Occipital lobe (tissue), 2 donors: ENCODE results near the gene LGALS13. TPM values are rescaled to one million over a fixed set of nuclear protein-coding genes. Genes with fewer than 3 reads are reported as not detected.

ENCODE experiments used
- DNase-seq: peaks from one replicate; lab custom pipeline; 2025; lab: John Stamatoyannopoulos, UW
- total RNA-seq: library from RNA; depleted of rRNA; stranded (reverse); fragments of >200 nt; gene quantifications from one replicate; pipeline ENCODE4 v1.2.3, GENCODE V29; 2014

Gene LGALS13
- total RNA-seq, result not detected

GRCh38 chr19:39602224-39602623 is at the start of gene LGALS13:
Gene LGALS13 (plus strand): TSS chr19:39602524. CDS start chr19:39602569, 45 bp downstream.
- DNase-seq, result no peak

DNA sequence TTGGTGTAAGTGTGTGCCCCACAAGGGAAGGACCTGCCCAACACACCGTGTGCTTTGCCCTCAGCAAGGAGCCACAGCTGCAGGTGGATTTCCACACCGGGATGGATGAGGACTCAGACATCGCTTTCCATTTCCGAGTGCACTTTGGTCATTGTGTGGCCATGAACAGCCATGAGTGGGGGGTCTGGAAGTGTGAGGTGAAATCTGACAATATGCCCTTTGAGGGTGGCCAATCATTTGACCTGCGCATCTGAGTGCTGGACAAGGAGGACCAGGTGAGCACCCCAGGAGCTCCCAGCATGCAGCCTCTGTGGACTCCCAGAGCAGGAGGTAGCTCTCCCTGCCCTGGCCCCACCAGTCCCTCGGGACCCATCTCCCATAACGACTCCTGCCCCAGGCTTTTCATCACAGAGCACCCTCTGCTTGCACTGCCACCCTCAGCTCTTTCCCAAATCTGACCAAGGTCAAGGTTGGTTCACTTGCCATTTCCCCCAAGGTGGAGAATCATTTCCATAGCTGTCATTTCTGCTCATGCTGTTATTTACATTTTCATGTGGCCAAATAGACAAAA is 49.2 kb upstream of the LGALS13 start:
- no peak for DNase-seq

DNA sequence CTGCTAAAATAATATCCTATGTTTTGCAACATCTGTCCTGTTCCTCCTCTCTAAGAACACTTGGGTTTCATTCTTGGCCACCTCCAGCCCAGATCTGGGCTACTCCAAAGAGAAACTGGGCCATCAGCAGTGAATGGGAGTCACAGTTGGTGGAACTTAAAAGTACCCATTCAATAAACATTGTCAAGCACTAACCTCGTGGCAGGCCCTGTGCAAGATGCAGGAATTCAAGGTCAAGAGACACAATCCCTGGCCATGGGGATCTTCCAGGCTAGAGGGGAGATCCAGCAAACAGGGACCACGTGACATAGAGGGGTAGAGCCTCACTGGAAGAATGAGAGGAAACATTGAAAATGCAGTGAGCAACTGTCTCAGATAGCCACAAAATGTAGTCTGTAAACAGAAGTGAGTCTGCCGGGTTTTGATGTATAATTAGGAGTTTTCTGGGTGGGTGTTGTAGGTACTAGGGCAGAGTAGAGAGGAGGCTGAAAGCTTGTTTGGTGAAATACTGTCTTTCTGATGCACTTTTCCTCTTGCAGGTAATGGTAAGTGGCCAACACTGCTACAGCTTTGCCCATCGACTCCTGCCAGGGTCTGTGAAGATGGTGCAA is 47.5 kb upstream of the LGALS13 start:
- DNase-seq, result no peak

GRCh38 chr19:39555883-39556282 is 46.4 kb upstream of the LGALS13 start:
- DNase-seq, result no peak

GRCh38 chr19:39557811-39558623 is 44.3 kb upstream of the LGALS13 start:
- no peak for DNase-seq

GRCh38 chr19:39558624-39559117 is 43.7 kb upstream of the LGALS13 start:
- DNase-seq, result no peak

DNA sequence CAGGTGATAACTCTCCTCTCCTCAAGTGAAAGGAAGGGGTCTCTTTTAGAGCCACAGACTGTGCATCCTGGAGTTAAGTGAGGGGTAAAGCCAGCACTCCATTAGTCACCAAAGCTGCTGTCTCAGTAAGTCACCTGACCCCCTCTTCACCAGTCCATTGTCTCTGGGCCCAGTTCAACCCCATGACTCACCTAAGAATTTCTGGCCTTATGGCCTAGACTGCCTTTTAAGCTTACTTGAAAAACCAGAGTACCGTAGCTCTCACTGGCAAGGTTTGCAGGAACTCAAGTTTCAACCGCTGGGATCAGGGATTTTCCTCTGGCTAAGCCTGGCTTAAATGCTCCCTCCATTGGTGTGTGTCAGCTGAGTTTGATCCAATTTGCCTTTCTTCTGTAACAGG is 38.9 kb upstream of the LGALS13 start:
- DNase-seq, result no peak

DNA sequence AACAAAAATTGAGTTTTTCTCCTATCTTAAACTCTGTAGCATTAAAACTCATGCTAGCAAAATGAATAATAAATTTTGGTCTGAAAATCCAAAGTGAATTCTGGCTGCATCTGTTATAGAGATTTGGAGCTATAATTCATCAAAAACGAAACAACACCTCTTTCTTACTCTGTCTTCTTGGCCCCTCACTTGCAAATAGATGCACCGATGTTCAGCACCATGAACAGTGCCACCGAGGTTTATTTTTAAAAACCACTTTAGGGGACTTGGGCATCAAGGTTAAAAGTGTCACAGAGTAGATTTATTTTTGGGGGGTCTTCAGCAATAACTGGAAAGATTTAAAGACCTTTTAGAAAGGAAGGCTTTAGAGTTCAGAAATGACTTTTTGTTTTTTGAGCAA is 36.3 kb upstream of the LGALS13 start:
- DNase-seq, result no peak

GRCh38 chr19:39568604-39569003 is 33.7 kb upstream of the LGALS13 start:
- no peak for DNase-seq

- no peak for DNase-seq
These were observed 19.9 kb upstream of the LGALS13 start for GRCh38 chr19:39582442-39582841.

GRCh38 chr19:39582891-39583625 is 19.3 kb upstream of the LGALS13 start:
- no peak for DNase-seq

- DNase-seq, result no peak
These were observed 14.8 kb upstream of the LGALS13 start for GRCh38 chr19:39587496-39587895.

GRCh38 chr19:39588066-39588465 is 14.3 kb upstream of the LGALS13 start:
- DNase-seq, result no peak

DNA sequence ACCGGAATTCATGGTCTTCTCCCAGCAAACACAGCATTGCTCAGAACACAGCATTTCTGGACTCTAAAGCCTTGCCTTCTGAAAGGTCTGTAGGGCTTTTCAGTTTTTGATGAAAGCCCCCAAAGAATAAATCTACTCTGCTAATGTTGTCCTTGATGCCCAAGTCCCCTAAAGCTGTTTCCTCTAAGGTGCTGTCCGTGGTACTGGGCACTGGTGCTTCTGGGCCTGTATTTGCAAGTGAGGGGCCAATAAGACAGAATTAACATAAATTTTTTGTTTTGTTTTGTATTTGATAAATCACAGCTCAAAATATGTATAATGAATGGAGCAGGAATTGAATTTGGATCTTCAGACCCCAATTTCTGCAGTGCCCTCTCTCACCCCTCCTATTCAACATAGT is 12.1 kb upstream of the LGALS13 start:
- DNase-seq, result no peak

DNA sequence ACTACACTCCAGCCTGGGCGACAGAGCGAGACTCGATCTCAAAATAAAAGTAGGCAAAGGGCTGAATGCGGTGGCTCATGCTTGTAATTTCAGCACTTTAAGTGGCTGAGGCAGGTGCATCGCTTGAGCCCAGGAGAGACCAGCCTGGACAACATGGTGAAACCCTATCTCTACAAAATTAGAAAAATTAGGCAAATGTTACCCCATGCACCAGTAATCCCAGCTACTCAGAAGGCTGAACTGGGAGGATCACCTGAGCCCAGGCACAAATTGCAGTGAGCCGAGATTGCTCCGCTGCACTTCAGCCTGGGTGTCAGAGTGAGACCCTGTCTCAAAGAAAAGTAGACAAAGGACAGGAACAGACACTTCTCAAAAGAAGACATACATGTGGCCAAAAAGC is 9.9 kb upstream of the LGALS13 start:
- no peak for DNase-seq

DNA sequence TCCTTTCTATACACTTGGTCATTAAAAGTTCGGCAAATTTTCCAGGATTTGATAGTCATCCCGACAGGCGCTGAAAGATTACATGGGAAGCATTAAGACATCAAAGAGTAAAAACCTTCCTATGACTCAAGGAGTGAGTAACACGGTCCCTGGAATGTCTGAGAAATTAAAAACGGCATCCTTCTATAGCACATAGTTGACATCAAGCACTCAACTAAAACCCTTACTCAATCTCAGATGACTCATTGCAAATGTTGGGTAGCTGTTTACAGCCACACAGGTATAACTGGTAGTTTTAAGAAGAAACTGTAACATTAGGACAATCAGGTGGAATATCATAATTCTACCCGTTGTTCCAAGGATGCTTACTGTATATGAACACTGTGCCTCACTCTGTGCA is 6.4 kb upstream of the LGALS13 start:
- no peak for DNase-seq

DNA sequence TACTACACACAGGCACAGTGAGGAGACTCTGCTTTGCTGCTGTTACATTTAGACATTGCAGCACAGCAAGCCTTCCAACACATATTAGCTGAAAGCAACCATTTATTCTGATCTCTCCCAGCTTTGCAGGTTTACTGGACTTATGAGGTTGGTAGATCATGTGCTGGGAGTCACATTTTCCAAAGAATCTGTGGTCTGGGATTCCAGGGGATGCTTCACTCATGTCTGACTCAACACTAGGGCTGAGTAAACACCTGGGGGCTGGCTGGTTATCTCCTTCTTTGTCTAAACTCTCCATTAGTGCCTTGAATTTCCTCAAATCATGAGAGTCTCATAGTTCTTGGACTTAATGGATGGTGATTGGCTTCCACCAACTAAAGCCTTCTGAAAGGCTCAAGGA is 5.4 kb upstream of the LGALS13 start:
- no peak for DNase-seq

GRCh38 chr19:39599116-39599515 is 3.2 kb upstream of the LGALS13 start:
- no peak for DNase-seq

- DNase-seq, result no peak
These were observed 1.5 kb downstream of the LGALS13 start for GRCh38 chr19:39603825-39604224.

DNA sequence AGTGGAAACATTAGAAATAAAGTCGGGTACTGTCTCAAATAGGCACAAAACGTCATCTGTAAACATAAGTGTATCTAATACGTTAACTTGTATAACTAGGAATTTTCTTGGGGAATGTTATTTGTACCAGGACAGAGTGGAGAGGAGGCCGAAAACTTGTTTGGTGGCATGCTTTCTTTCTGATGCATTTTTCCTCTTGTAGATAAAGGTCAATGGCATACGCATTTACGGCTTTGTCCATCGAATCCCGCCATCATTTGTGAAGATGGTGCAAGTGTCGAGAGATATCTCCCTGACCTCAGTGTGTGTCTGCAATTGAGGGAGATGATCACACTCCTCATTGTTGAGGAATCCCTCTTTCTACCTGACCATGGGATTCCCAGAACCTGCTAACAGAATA is 4.7 kb downstream of the LGALS13 start:
- DNase-seq, result no peak

DNA sequence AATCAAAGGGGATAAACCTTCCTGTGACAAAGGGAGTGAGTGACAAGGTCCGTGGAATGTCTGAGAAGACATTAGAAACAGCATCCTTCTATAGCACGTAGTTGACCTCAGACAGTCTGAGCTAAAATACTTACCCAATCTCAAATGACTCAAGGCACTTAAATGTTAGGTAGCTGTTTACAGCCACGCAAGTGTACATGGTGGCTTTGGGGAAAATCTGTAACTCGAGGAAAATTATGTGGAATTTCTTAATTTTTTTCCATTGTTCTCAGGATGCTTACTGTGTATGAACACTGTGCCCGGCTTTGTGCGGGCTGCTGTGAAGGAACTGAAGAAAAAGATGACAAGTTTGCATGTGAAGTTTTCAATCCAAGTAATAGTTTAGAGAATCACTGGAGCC is 5.2 kb downstream of the LGALS13 start:
- no peak for DNase-seq

- DNase-seq, result no peak
These were observed 11.3 kb downstream of the LGALS13 start for GRCh38 chr19:39613597-39613996.
